22Rv1 (cell line): ENCODE results near the gene NRG3.

Experiments
- H3K27ac ChIP-seq: fragments of 450-650 bp; 2 replicates; pipeline ENCODE4 v1.5.1; 2017
- CTCF ChIP-seq: fragments of 450-650 bp; IDR thresholded peaks from 2 replicates; pipeline ENCODE4 v1.5.1; 2017; ENCODE audit warnings: mild to moderate bottlenecking
- ZFX ChIP-seq: fragments of 450-650 bp; IDR thresholded peaks from 2 replicates; pipeline ENCODE4 v1.6.1; 2017; ENCODE audit warnings: antibody characterized with exemption, borderline replicate concordance

Gene NRG3

GRCh38 chr10:82240408-82240807, 365.4 kb downstream of the NRG3 start:
- no peak overlapping the region for H3K27ac ChIP-seq
- TF ChIP-seq ZFX (no peak), CTCF (no peak)

GRCh38 chr10:82242778-82243177, 367.8 kb downstream of the NRG3 start:
- no peak overlapping the region for H3K27ac ChIP-seq
- TF ChIP-seq CTCF (no peak), ZFX (no peak)

- no peak for TF ChIP-seq ZFX
- TF ChIP-seq CTCF: no peak
- no peak overlapping the region for H3K27ac ChIP-seq
Measured at GRCh38 chr10:82245157-82245556, 370.2 kb downstream of the NRG3 start.

GRCh38 chr10:82245906-82246560, 371.0 kb downstream of the NRG3 start:
- TF ChIP-seq ZFX: no peak
- no peak for TF ChIP-seq CTCF
- no peak overlapping the region for H3K27ac ChIP-seq

- TF ChIP-seq ZFX: no peak
- no peak for TF ChIP-seq CTCF
- H3K27ac ChIP-seq: no peak overlapping the region
Measured at GRCh38 chr10:82249141-82249540, 374.1 kb downstream of the NRG3 start.

- H3K27ac ChIP-seq: no peak overlapping the region
- no peak for TF ChIP-seq CTCF
- TF ChIP-seq ZFX: no peak
Measured at GRCh38 chr10:82251222-82251906, 376.4 kb downstream of the NRG3 start.

GRCh38 chr10:82252081-82252480, 377.1 kb downstream of the NRG3 start:
- H3K27ac ChIP-seq: no peak overlapping the region
- TF ChIP-seq CTCF: no peak
- no peak for TF ChIP-seq ZFX
